GM12874 (cell line): ENCODE measurements around the gene JHY.

Experiments used
- TF ChIP-seq, protein P1 (sequence below): IDR thresholded peaks from 2 replicates; pipeline ENCODE4 v1.5.1; 2011; ENCODE audit warnings: low read depth, mild to moderate bottlenecking, control low read depth, low read length, moderate library complexity; ENCODE audit not compliant: insufficient read depth

JHY gene

DNA sequence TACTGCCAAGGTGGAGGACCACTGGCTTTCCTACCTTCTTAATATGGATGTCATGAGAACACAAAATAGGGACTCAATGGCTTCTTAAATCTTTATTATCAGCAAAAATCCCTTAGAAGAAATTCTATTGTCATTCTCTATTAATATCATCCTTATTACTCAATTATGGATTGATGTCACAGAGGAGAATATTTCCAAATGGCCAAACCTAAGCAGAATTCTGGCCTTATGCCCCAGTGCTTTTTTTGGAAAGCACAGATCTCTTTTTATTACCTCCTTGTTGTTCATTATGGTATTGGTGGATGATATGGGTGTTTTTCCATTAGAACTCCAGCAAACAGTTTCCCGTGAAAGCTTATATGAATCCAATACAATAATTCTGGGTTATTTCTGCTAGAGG lies 34.4 kb upstream of the JHY start:
- TF ChIP-seq, protein P1, sequence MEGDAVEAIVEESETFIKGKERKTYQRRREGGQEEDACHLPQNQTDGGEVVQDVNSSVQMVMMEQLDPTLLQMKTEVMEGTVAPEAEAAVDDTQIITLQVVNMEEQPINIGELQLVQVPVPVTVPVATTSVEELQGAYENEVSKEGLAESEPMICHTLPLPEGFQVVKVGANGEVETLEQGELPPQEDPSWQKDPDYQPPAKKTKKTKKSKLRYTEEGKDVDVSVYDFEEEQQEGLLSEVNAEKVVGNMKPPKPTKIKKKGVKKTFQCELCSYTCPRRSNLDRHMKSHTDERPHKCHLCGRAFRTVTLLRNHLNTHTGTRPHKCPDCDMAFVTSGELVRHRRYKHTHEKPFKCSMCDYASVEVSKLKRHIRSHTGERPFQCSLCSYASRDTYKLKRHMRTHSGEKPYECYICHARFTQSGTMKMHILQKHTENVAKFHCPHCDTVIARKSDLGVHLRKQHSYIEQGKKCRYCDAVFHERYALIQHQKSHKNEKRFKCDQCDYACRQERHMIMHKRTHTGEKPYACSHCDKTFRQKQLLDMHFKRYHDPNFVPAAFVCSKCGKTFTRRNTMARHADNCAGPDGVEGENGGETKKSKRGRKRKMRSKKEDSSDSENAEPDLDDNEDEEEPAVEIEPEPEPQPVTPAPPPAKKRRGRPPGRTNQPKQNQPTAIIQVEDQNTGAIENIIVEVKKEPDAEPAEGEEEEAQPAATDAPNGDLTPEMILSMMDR, result no peak

DNA sequence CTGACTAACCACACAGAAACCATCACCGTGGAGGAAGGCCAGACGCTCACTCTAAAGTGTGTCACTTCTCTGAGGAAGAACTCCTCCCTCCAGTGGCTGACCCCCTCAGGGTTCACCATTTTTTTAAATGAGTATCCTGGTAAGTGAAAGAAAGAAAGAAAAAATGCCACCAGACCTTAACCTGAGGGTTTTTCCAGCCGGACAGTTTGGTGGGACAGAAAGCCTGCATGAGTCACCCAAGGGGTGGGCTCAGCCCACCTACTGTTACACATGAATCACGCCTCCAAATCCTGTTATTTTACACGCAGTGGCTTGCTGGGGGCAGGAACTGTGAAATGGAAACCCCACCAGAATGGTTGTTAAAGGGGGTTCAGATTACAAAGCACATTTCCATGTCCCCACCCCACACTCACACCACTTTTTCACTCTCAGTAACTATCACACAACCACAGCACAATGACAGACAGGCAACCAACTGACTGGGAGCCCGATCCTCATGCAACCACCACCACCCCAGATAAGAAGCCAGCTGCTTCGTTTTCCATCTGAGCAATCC lies 32.4 kb upstream of the JHY start:
- TF ChIP-seq, protein P1, result no peak

DNA sequence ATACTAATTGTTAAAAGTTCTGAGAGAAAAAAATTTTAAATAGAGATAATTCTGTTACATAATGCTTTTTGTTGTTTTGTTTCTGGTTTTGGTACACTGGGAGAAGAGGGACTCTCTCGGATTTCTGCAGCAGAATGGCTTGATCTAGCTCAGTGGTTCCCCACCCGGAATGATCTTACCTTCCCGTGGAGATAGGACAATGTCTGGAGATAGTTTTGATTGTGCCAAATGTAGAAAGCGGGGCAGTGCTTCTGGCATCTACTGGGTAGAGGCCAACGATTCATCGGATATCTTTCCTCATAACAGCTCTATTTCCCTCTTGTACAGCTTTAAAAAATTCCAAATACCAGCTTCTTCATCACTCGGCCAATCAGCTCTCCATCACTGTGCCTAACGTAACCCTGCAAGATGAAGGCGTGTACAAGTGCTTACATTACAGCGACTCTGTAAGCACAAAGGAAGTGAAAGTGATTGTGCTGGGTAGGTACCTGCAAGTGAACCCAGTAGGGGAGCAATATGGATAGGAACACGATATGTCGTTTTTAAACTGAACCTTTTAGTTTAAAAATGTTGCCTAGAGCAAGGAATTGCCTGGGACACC lies 31.1 kb upstream of the JHY start:
- TF ChIP-seq, protein P1, result no peak

DNA sequence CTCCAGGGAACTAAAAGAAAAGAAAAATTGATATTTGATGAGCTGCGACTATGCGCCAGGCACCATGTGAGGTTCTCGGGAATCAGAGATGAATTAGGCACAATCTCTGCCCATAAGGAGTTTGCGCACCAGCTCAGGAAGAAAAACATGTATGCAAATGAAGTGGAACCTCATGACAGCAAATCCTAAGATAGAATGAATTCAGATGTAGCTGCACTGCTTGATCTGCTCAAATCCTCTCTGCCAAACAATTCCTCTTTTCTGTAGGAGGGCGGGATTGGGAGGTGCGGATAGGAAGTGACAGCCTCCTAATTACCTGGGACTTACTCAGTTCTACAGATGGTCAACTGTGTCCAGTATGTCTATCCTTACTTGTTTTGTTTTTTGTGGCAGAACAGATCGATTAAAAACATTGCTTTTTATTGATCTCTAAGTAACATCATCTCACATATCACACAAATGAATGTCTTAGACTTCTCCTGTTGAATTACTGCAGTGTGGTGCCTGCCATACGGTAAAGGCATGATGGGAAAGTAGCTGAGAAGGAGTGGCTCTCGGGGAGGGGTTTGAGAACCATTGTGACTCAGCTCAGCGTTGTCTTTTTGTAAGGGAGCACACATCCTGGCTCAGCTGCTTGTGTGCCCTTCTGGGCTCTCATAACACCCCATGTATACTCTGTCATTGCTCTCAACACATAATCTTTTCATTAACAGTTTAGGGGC lies 30.3 kb upstream of the JHY start:
- TF ChIP-seq, protein P1, result no peak

DNA sequence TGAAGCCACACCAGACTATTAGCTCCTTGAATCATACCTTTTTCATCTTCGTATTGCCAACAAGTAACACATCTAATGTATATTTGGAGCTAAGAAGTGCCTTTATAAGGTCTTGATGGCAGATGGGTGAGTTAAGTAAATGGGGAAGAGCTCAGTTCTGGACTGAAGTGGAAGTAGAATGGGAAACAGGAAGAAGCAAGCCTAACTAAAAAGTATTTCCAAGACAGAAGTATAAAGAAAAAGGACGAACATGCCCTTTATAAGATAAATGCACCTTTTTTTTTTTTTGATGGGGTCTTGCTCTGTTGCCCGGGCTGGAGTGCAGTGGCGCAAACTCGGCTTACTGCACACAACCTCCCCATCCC lies 29.8 kb upstream of the JHY start:
- TF ChIP-seq, protein P1, result no peak

DNA sequence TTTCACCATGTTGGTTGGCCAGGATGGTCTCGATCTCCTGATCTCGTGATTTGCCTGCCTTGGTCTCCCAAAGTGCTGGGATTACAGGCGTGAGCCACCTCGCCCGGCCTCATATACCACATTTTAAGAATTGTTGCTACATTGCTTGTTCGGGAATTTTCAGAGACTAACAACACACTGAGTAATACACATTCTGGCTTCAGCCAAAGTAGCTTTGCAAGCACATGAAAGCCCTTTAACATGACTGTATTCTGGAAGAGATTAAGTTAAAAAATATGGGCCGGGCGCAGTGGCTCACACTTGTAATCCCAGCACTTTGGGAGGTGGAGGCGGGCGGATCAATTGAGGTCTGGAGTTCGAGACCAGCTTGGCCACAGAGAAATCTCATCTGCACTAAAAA lies 29.3 kb upstream of the JHY start:
- TF ChIP-seq, protein P1, result no peak

DNA sequence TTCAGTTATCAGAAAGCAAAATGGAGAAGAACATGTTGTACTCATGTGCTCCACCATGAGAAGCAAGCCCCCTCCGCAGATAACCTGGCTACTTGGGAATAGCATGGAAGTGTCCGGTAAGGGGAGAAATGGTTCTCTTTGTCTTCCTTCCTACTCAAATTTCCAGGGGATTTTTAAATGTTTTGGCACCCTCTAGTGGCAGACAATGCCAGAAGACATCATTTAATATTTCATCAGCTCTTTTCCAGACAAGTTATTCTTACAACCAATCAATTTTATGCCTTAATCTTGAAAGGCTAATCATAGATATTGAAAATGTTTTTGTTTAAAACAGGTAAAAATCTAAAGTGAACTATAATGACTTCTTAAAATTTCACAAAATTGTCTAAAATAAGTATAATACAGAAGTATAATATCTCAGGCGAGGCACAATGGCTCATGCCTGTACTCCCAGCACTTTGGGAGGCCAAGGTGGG lies 28.6 kb upstream of the JHY start:
- TF ChIP-seq, protein P1, result peak; percentile 37; the same call in 1 of the 2 replicates
